ENCODE measurements around the gene ARSD. TPM values are rescaled to one million over a fixed set of nuclear protein-coding genes. Genes with fewer than 3 reads are reported as not detected.

The ARSD gene
- total and polyA plus RNA-seq, 2 of the 8 experiments (the other 6 are each of a cell fraction or from before 2014, with no cell fraction given), result 1.8 to 3.2 TPM

- no peak overlapping the region for H4K5ac ChIP-seq (ENCODE audit: insufficient read length, low read depth, low read length)
- no peak for FAIRE-seq
- H2AFZ ChIP-seq (ENCODE audit: low read length), result no peak overlapping the region
- no peaks in the 10 kb centered on the region for H3K79me1 ChIP-seq (ENCODE audit: low read depth, low read length)
- H3K4me1 ChIP-seq (replicated peaks in 1 of 4; ENCODE audit: control insufficient read depth in 3 of 4, insufficient read depth in 4 of 4, low read length in 3 of 4), result no peaks in the 10 kb centered on the region
- POLR2A ChIA-PET (ENCODE audit: partially characterized antibody), result interaction anchor here (0.6 kb wide), 1 partner anchor 68 kb away, joined by 4 read pairs; no protein-coding TSS in a partner anchor
- H2BK120ac ChIP-seq (replicated peaks; ENCODE audit: low read depth, low read length), result no peak overlapping the region
- H3K18ac ChIP-seq (ENCODE audit: extremely low read depth, low read length), result no peak overlapping the region
- H3K4me2 ChIP-seq (ENCODE audit: insufficient read depth in 1 of 2, low read depth in 2 of 2, low read length in 2 of 2), result no peak overlapping the region
- H3K9me3 ChIP-seq (ENCODE audit: insufficient read depth in 2 of 2, low read depth in 1 of 2, low read length in 1 of 2), result no peaks in the 10 kb centered on the region
- H3K9ac ChIP-seq (replicated peaks in 1 of 4; ENCODE audit: extremely low read depth in 1 of 4, low read depth in 3 of 4, low read length in 3 of 4), result no peak overlapping the region
- no peak overlapping the region for H3K56ac ChIP-seq (replicated peaks; ENCODE audit: insufficient read length, low read depth, low read length)
- H2BK12ac ChIP-seq (ENCODE audit: low read depth, low read length), result no peak overlapping the region
- no peak overlapping the region for H3K4ac ChIP-seq (replicated peaks; ENCODE audit: insufficient read length, low read depth, low read length)
- no peaks in the 10 kb centered on the region for H4K20me1 ChIP-seq (replicated peaks in 1 of 2; ENCODE audit: control insufficient read depth in 1 of 2, insufficient read depth in 2 of 2, low read length in 2 of 2)
- H3K27ac ChIP-seq (ENCODE audit: low read depth, low read length), result no peak overlapping the region
- H2BK5ac ChIP-seq (ENCODE audit: low read depth, low read length), result no peak overlapping the region
- H3K79me2 ChIP-seq (ENCODE audit: control insufficient read depth in 1 of 2, insufficient read depth in 2 of 2, low read length in 2 of 2), result no peaks in the 10 kb centered on the region
- H3K36me3 ChIP-seq (ENCODE audit: control insufficient read depth in 2 of 4, insufficient read depth in 4 of 4, low read length in 3 of 4), result peaks cover 0 to 51% (median 27%) of the 10 kb centered on the region in 4 experiments; a peak in 7 of 8 replicates
- H2BK15ac ChIP-seq (ENCODE audit: low read length), result no peak overlapping the region
- H2BK20ac ChIP-seq (ENCODE audit: low read length), result no peak overlapping the region
- no peak overlapping the region for H3K14ac ChIP-seq (ENCODE audit: insufficient read length)
- no peaks in the 10 kb centered on the region for H3K27me3 ChIP-seq (replicated peaks in 1 of 4; ENCODE audit: control insufficient read depth in 3 of 4, extremely low read depth in 1 of 4, insufficient read depth in 3 of 4, low read length in 3 of 4)
- H4K91ac ChIP-seq (replicated peaks; ENCODE audit: insufficient read length, low read length), result no peak overlapping the region
- WGBS, 2 experiments (ENCODE audit: extremely low coverage in 1 of 2, insufficient coverage in 1 of 2, insufficient read length in 1 of 2, insufficient replicate concordance in 2 of 2, low coverage in 1 of 2, low lambda C conversion rate in 2 of 2, missing lambda C conversion rate in 1 of 2), result 89% methylated on average over 3 of the region's 3 CpGs; no CpG with 5 or more reads in 1 of the 2 experiments
- no peak overlapping the region for H2AK5ac ChIP-seq (ENCODE audit: low read depth, low read length)
- no peak overlapping the region for H3K23ac ChIP-seq (ENCODE audit: insufficient read length)
- H3K23me2 ChIP-seq (ENCODE audit: low read depth, low read length), result no peaks in the 10 kb centered on the region
- no peak overlapping the region for H3K4me3 ChIP-seq (ENCODE audit: extremely low read depth in 1 of 4, insufficient read depth in 2 of 4, low read depth in 3 of 4, low read length in 4 of 4)
- no peak overlapping the region for H4K8ac ChIP-seq (ENCODE audit: extremely low read depth, insufficient read depth, low read length)
- CTCF ChIA-PET (ENCODE audit: partially characterized antibody), result no interaction called here
- DNase-seq (ENCODE audit: low read depth in 1 of 2, low spot score in 2 of 2), result no peak
- TF ChIP-seq JUN (IDR thresholded peaks at IDR 0.05; ENCODE audit: low read depth, low read length), result no peak
- TF ChIP-seq NRF1 (IDR thresholded peaks at IDR 0.05; ENCODE audit: low read depth, low read length), result no peak
- no peak for TF ChIP-seq EZH2 (IDR thresholded peaks at IDR 0.05; ENCODE audit: low read depth, low read length, severe bottlenecking)
- TF ChIP-seq KDM5A (IDR thresholded peaks at IDR 0.05; ENCODE audit: low read length), result no peak
- TF ChIP-seq KDM4A (IDR thresholded peaks at IDR 0.05; ENCODE audit: low read depth, low read length, severe bottlenecking), result no peak
- no peak for TF ChIP-seq RNF2 (IDR thresholded peaks at IDR 0.05; ENCODE audit: borderline replicate concordance, low read depth, low read length, missing control alignments, poor library complexity, severe bottlenecking)
- no peak for TF ChIP-seq SRF (IDR thresholded peaks at IDR 0.05; ENCODE audit: low read depth, low read length)
- TF ChIP-seq FOSL1 (IDR thresholded peaks at IDR 0.05; ENCODE audit: insufficient read depth, low read depth, low read length), result no peak
- no peak for TF ChIP-seq BRCA1 (IDR thresholded peaks at IDR 0.05; ENCODE audit: low read depth, low read length)
- TF ChIP-seq ATF2 (IDR thresholded peaks at IDR 0.05; ENCODE audit: low read length), result no peak
- no peak for TF ChIP-seq USF2 (IDR thresholded peaks at IDR 0.05; ENCODE audit: low read length)
Measured at GRCh38 chrX:2857566-2857965, 71.6 kb downstream of the ARSD start.
